Neural progenitor cell (in vitro differentiated cells): ENCODE measurements around the gene LEMD3.

Experiments used
- EZH2 ChIP-seq: fragments of 200-600 bp; sonication (generic); IDR thresholded peaks from 2 replicates; pipeline ENCODE4 v1.6.1; 2017; ENCODE audit warnings: antibody characterized with exemption, mild to moderate bottlenecking, moderate library complexity
- EZH2phosphoT487 ChIP-seq: fragments of 200-600 bp; sonication (generic); IDR thresholded peaks from 2 replicates; pipeline ENCODE4 v1.6.1; 2017; ENCODE audit warnings: antibody characterized with exemption
- TF ChIP-seq, protein P1 (sequence below): fragments of 200-600 bp; sonication (generic); IDR thresholded peaks from 2 replicates; pipeline ENCODE4 v1.5.1; 2017; ENCODE audit warnings: antibody characterized with exemption, mild to moderate bottlenecking

GRCh38 chr12:65194949-65195348 lies 25.6 kb downstream of the LEMD3 start:
- TF ChIP-seq EZH2 (no peak), EZH2phosphoT487 (no peak)
- TF ChIP-seq, protein P1, sequence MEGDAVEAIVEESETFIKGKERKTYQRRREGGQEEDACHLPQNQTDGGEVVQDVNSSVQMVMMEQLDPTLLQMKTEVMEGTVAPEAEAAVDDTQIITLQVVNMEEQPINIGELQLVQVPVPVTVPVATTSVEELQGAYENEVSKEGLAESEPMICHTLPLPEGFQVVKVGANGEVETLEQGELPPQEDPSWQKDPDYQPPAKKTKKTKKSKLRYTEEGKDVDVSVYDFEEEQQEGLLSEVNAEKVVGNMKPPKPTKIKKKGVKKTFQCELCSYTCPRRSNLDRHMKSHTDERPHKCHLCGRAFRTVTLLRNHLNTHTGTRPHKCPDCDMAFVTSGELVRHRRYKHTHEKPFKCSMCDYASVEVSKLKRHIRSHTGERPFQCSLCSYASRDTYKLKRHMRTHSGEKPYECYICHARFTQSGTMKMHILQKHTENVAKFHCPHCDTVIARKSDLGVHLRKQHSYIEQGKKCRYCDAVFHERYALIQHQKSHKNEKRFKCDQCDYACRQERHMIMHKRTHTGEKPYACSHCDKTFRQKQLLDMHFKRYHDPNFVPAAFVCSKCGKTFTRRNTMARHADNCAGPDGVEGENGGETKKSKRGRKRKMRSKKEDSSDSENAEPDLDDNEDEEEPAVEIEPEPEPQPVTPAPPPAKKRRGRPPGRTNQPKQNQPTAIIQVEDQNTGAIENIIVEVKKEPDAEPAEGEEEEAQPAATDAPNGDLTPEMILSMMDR: no peak
